SK-N-SH (cell line): Measurements from ENCODE around the gene MAMDC4. TPM values are rescaled to one million over a fixed set of nuclear protein-coding genes. Genes with fewer than 3 reads are reported as not detected.

Experiments used
- polyA plus RNA-seq, 3 experiments: library from polyadenylated mRNA; depleted of rRNA; stranded (reverse); fragments of >200 nt; gene quantifications; 2 replicates each; pipeline ENCODE4 v1.2.3, GENCODE V29; 2012
- small RNA-seq, 7 experiments: library from RNA; depleted of rRNA; stranded (forward); fragments of <200 nt; gene quantifications; one replicate each; pipeline ENCODE3, GENCODE V24; 2012

MAMDC4 gene
- polyA plus RNA-seq, 1 of the 3 experiments (the other 2 are of a cell fraction): 4.2 TPM

Small RNA genes within 50 kb of the gene (small RNA-seq; reads per million reads assigned to genes)
- 0 to 0.11 (median 0) reads per million in 7 experiments for gene MIR4292
- 0 to 0.78 (median 0.10) reads per million in 7 experiments for gene MIR4479

Other genes starting within 250 kb of the MAMDC4 start
- 39.8 and 43.0 TPM in 2 replicates for gene EGFL7, start 189.4 kb upstream of the MAMDC4 start, polyA plus RNA-seq (2012; rRNA removed)
- gene AGPAT2, start 164.9 kb upstream of the MAMDC4 start, polyA plus RNA-seq (2012; rRNA removed): 41.8 and 46.8 TPM in 2 replicates
- 24.5 and 27.1 TPM in 2 replicates for gene DIPK1B, start 139.8 kb upstream of the MAMDC4 start, polyA plus RNA-seq (2012; rRNA removed)
- not detected in 2 replicates for gene LCN10, start 109.4 kb upstream of the MAMDC4 start, polyA plus RNA-seq (2012; rRNA removed)
- not detected in 2 replicates for gene LCN6, start 103.8 kb upstream of the MAMDC4 start, polyA plus RNA-seq (2012; rRNA removed)
- gene LCN8, start 94.1 kb upstream of the MAMDC4 start, polyA plus RNA-seq (2012; rRNA removed): not detected in 2 replicates
- 0.08 TPM in 1 of 2 replicates, not detected in the other for gene LCN15, start 87.8 kb upstream of the MAMDC4 start, polyA plus RNA-seq (2012; rRNA removed)
- 112 and 135 TPM in 2 replicates for gene TMEM141, start 61.0 kb upstream of the MAMDC4 start, polyA plus RNA-seq (2012; rRNA removed)
- gene CCDC183, start 56.0 kb upstream of the MAMDC4 start, polyA plus RNA-seq (2012; rRNA removed): 5.3 and 6.8 TPM in 2 replicates
- 40.0 and 43.6 TPM in 2 replicates for gene RABL6, start 44.4 kb upstream of the MAMDC4 start, polyA plus RNA-seq (2012; rRNA removed)
- gene AJM1, start 9.9 kb upstream of the MAMDC4 start, polyA plus RNA-seq (2012; rRNA removed): 2.4 and 2.6 TPM in 2 replicates
- gene PHPT1, start 2.9 kb upstream of the MAMDC4 start, polyA plus RNA-seq (2012; rRNA removed): 338 and 517 TPM in 2 replicates
- 756 and 1,070 TPM in 2 replicates for gene EDF1, start 14.0 kb downstream of the MAMDC4 start, polyA plus RNA-seq (2012; rRNA removed)
- 13.3 and 15.4 TPM in 2 replicates for gene TRAF2, start 34.2 kb downstream of the MAMDC4 start, polyA plus RNA-seq (2012; rRNA removed)
- 78.9 and 85.5 TPM in 2 replicates for gene FBXW5, start 92.4 kb downstream of the MAMDC4 start, polyA plus RNA-seq (2012; rRNA removed)
- 0.28 and 0.49 TPM in 2 replicates for gene C8G, start 92.9 kb downstream of the MAMDC4 start, polyA plus RNA-seq (2012; rRNA removed)
- gene LCN12, start 99.9 kb downstream of the MAMDC4 start, polyA plus RNA-seq (2012; rRNA removed): 0.87 and 1.1 TPM in 2 replicates
- gene PTGDS, start 125.2 kb downstream of the MAMDC4 start, polyA plus RNA-seq (2012; rRNA removed): not detected in 2 replicates
- gene LCNL1, start 130.6 kb downstream of the MAMDC4 start, polyA plus RNA-seq (2012; rRNA removed): not detected in 2 replicates
- 37.8 and 52.9 TPM in 2 replicates for gene PAXX, start 140.1 kb downstream of the MAMDC4 start, polyA plus RNA-seq (2012; rRNA removed)
- gene CLIC3, start 144.2 kb downstream of the MAMDC4 start, polyA plus RNA-seq (2012; rRNA removed): 0.60 and 1.0 TPM in 2 replicates
- gene ABCA2, start 175.9 kb downstream of the MAMDC4 start, polyA plus RNA-seq (2012; rRNA removed): 26.0 and 34.7 TPM in 2 replicates
- not detected in 2 replicates for gene FUT7, start 179.7 kb downstream of the MAMDC4 start, polyA plus RNA-seq (2012; rRNA removed)
- 47.4 and 48.1 TPM in 2 replicates for gene NPDC1, start 193.8 kb downstream of the MAMDC4 start, polyA plus RNA-seq (2012; rRNA removed)
- gene ENTPD2, start 201.7 kb downstream of the MAMDC4 start, polyA plus RNA-seq (2012; rRNA removed): not detected in 2 replicates
- gene SAPCD2, start 218.2 kb downstream of the MAMDC4 start, polyA plus RNA-seq (2012; rRNA removed): 4.6 and 6.0 TPM in 2 replicates
- gene UAP1L1, start 225.2 kb downstream of the MAMDC4 start, polyA plus RNA-seq (2012; rRNA removed): 3.2 and 5.6 TPM in 2 replicates
- gene MAN1B1, start 234.6 kb downstream of the MAMDC4 start, polyA plus RNA-seq (2012; rRNA removed): 57.8 and 61.9 TPM in 2 replicates